ENCODE results near the gene FREY1. TPM values are rescaled to one million over a fixed set of nuclear protein-coding genes. Genes with fewer than 3 reads are reported as not detected.

FREY1 gene
- total and polyA plus RNA-seq, 2 of the 8 experiments (the other 6 are each of a cell fraction or from before 2014, with no cell fraction given): 0.32 to 1.1 TPM

GRCh38 chr11:45945397-45945999 is 38.4 kb upstream of the FREY1 start:
- Histone ChIP-seq H3K27me3 (replicated peaks in 1 of 4; ENCODE audit: control insufficient read depth in 3 of 4, extremely low read depth in 1 of 4, insufficient read depth in 3 of 4, low read length in 3 of 4) (no peaks in the 10 kb centered on the region), H3K4me1 (replicated peaks in 1 of 4; ENCODE audit: control insufficient read depth in 3 of 4, insufficient read depth in 4 of 4, low read length in 3 of 4) (no peaks in the 10 kb centered on the region), H4K8ac (ENCODE audit: extremely low read depth, insufficient read depth, low read length) (no peak overlapping the region), H2AFZ (ENCODE audit: low read length) (no peak overlapping the region), H3K14ac (ENCODE audit: insufficient read length) (no peak overlapping the region), H2BK12ac (ENCODE audit: low read depth, low read length) (no peak overlapping the region), H3K9ac (replicated peaks in 1 of 4; ENCODE audit: extremely low read depth in 1 of 4, low read depth in 3 of 4, low read length in 3 of 4) (no peak overlapping the region), H4K91ac (replicated peaks; ENCODE audit: insufficient read length, low read length) (no peak overlapping the region), H3K56ac (replicated peaks; ENCODE audit: insufficient read length, low read depth, low read length) (no peak overlapping the region), H3K18ac (ENCODE audit: extremely low read depth, low read length) (no peak overlapping the region), H3K4ac (replicated peaks; ENCODE audit: insufficient read length, low read depth, low read length) (no peak overlapping the region), H2BK120ac (replicated peaks; ENCODE audit: low read depth, low read length) (no peak overlapping the region), H2BK15ac (ENCODE audit: low read length) (no peak overlapping the region), H3K4me2 (ENCODE audit: insufficient read depth in 1 of 2, low read depth in 2 of 2, low read length in 2 of 2) (no peak overlapping the region), H3K9me3 (ENCODE audit: insufficient read depth in 2 of 2, low read depth in 1 of 2, low read length in 1 of 2) (no peaks in the 10 kb centered on the region), H2BK5ac (ENCODE audit: low read depth, low read length) (no peak overlapping the region), H2AK5ac (ENCODE audit: low read depth, low read length) (no peak overlapping the region), H3K27ac (ENCODE audit: low read depth, low read length) (no peak overlapping the region), H3K4me3 (ENCODE audit: extremely low read depth in 1 of 4, insufficient read depth in 2 of 4, low read depth in 3 of 4, low read length in 4 of 4) (no peak overlapping the region), H3K23ac (ENCODE audit: insufficient read length) (no peak overlapping the region), H4K20me1 (replicated peaks in 1 of 2; ENCODE audit: control insufficient read depth in 1 of 2, insufficient read depth in 2 of 2, low read length in 2 of 2) (no peaks in the 10 kb centered on the region), H3K36me3 (ENCODE audit: control insufficient read depth in 2 of 4, insufficient read depth in 4 of 4, low read length in 3 of 4) (peaks cover 0 to 40% (median 29%) of the 10 kb centered on the region in 4 experiments), H4K5ac (ENCODE audit: insufficient read length, low read depth, low read length) (no peak overlapping the region), H2BK20ac (ENCODE audit: low read length) (no peak overlapping the region), H3K79me1 (ENCODE audit: low read depth, low read length) (no peaks in the 10 kb centered on the region), H3K23me2 (ENCODE audit: low read depth, low read length) (no peaks in the 10 kb centered on the region), H3K79me2 (ENCODE audit: control insufficient read depth in 1 of 2, insufficient read depth in 2 of 2, low read length in 2 of 2) (no peaks in the 10 kb centered on the region)
- DNase-seq (ENCODE audit: low read depth in 1 of 2, low spot score in 2 of 2): no peak
- CTCF ChIA-PET (ENCODE audit: partially characterized antibody): interaction anchor here (0.6 to 2.8 kb wide), 4 partner anchors 9 to 53 kb away, joined by 3 to 15 read pairs (median 4); no protein-coding TSS in a partner anchor
- POLR2A ChIA-PET (ENCODE audit: partially characterized antibody): interaction anchor here (0.8 to 1.5 kb wide), 4 partner anchors 13 to 44 kb away, joined by 3 to 5 read pairs (median 3); partner anchors contain the start of gene LARGE2
- 95% methylated on average over 3 of the region's 3 CpGs; no CpG with 5 or more reads in 1 of the 2 experiments for WGBS, 2 experiments (ENCODE audit: extremely low coverage in 1 of 2, insufficient coverage in 1 of 2, insufficient read length in 1 of 2, insufficient replicate concordance in 2 of 2, low coverage in 1 of 2, low lambda C conversion rate in 2 of 2, missing lambda C conversion rate in 1 of 2)
- TF ChIP-seq SUZ12 (IDR thresholded peaks at IDR 0.05; ENCODE audit: low read length) (no peak), POLR2AphosphoS5 (IDR thresholded peaks at IDR 0.05; ENCODE audit: low read depth, low read length) (no peak)
- FAIRE-seq: no peak
